HG03196 (cell line): ENCODE results near the gene BCL7B.
"Not testable (repeated sequence)": the region's sequence is repeated elsewhere in the genome, so short reads cannot be mapped to it uniquely, and the experiment has no call there.

Source experiments
- ATAC-seq: cut with Tn5 transposase; IDR thresholded peaks from one replicate; pipeline ENCODE4 v1.9.1; 2021; ENCODE audit not compliant: unreplicated experiment

Gene BCL7B

DNA sequence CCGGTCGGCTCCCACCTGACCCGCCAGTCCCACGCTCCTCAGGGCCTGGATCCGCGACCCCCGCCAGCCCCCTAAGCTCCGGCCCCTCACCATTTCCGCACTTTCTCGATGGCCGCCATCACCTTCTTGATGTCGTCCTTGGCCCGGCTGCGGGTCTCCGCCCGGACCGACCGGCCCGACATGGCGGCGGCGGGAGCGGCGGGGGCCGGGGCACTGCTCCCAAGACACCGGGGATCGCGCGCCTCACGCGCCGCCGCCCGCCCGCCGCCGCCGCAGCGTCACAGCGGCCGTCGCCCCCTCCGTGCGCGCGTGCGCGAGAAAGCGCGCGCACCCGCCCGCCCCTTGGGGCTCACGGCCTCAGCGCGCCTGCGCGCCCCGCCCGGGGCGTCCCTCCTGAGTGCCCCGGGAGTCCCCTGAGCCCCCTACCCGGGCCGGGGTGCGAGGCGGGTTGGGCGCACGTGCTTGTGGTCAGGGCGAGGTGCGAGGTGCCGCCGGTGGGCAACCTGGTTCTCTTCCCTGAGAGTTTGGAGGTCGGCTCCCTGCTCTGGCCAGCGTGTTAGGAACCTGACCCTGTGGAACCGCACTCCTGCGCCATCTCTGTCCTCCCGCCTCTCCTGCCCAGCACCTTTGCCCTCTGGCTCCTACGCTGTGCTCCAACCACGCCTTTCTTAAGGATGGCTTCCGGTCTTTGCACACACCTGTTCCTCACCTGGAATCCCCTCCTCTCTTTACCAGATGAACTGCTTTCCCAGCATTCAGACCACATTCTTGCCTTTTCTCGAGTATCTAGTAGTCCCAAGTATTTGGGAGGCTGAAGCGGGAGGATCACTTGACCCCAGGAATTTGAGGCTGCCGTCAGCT, at the start of gene BCL7B:
BCL7B (minus strand) TSS at position 294 of the 861 bp plus-strand sequence; CDS start at position 182, 112 bp downstream.
- ATAC-seq, result peak; percentile 34

DNA sequence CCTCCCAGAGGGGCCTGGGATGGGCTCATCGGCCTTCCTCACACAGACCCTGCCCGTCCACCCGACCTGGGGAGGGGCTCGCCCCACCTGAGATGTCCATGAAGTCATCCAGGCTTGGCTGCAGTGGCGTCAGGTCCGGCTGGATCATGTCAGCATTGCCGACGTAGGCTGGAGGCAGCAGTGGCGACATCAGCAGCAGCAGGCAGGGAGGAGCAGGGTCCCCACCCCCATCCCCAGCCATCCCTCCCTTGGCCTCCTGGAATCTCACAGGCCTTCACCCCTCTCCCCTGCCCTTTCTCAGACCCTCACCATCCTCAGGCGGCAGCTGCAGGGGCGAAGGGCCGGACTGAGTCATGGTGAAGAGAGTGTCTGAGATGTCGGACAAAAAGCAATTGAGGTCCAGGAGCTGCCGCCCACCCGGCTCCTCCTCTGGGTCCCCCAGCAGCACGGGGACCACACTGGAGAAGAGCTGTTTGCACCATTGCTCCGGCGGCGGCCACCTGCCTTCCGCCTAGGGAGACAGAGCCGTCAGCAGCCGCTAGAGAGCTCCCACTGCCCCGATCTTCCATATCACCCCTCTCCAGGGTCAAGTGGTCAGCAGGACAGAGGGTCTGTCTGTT, 48.2 kb upstream of the BCL7B start:
- no peak for ATAC-seq

DNA sequence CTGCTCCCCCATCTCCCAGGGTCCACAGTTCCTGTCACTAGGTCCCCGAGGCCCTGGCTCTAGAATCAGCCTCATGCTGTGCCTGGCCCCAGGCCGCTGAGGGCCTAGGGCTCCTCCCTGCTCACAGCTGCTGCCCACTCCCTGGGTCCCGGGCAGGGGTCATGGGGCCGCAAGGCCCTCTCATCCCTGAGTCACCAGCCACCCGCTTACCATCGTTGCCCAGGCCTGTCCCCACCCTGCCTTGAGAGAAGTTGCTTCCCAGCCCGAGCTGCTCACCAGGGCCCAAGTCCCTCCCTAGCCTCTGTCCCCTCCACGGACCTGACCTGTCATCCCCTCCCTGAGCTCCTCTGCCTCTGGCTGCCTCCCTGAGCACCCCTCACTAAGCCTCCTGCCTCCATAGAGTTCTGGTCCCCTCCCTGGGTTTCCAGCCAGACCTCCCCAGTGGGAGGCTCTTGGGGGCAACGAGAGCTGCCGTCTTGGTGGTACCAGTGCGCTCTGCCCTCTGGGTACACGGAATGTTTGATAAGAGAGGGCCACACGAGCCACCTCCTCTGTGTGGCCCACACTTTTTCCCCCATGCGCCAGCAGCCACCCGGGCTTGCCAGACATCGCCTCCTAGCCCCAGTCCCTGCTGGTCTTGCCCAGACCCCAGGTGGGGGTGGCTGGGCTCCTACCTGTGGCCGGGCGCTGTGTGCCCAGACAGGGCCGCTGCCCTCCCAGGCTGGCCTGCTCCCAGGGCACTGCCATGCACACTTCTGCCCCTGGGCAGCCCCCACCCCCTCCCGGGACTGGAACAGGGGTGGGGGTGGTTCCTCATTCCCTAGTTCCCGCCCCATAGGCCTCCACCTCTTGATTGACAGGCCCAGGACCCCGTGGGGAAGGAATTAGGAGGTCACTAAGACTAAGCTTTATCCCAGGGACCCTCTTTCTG, 45.5 kb upstream of the BCL7B start:
- no peak for ATAC-seq

DNA sequence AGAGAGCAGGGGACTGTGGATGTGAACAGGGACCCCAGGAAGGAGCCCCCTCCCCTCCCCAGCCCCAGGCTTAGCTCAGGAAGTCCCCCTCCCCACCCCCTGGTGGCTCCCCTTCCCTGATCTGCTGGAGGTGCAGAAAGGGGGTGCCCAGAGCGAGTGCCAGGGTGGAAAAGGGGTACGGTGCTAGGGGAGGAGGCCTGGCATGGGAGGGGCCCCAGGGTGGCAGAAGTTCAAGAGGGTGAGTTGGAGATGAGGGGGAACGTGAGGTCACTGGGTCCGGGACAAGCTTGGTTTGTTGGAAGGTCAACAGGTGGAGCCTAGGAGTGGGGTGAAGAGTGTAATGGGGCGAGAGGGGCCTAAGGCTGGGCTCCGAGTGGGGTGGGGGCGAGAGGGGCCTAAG, 42.4 kb upstream of the BCL7B start:
- no peak for ATAC-seq

DNA sequence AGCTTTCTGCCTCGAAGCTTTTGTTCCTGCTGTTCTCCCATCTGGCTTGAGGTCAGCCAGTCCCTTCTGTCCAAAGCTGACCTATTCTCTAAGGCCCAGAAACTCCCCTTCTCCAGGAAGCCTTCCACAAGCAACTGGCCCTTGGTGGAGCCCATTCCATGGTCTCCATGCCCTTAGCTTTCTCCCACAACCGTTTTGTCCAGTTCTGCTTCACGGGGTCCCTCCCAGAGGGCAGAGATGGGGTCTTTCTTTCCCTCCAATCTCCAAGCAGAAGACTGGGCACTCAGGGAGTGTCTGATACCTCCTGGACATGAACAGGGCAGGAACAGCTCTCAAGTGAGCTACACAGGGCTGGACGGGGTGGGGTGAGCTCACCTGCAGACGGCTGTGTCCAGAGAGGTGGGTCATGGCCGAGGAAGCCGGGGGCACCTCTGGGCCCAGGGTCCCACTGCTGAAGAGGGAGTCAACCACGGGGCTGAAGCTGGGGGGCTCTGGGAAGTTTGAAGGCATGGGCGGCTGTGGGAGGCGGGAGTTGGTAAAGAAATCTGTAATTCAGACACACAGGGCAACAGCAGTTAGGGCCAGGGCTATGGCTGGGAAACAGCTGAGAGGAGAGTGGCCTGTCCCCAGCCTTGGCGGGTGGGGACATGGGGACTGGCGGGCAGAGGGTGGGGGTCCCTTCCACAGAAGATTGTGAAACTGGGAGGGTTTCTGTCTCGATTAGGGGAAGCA, 41.8 kb upstream of the BCL7B start:
- ATAC-seq, result no peak

DNA sequence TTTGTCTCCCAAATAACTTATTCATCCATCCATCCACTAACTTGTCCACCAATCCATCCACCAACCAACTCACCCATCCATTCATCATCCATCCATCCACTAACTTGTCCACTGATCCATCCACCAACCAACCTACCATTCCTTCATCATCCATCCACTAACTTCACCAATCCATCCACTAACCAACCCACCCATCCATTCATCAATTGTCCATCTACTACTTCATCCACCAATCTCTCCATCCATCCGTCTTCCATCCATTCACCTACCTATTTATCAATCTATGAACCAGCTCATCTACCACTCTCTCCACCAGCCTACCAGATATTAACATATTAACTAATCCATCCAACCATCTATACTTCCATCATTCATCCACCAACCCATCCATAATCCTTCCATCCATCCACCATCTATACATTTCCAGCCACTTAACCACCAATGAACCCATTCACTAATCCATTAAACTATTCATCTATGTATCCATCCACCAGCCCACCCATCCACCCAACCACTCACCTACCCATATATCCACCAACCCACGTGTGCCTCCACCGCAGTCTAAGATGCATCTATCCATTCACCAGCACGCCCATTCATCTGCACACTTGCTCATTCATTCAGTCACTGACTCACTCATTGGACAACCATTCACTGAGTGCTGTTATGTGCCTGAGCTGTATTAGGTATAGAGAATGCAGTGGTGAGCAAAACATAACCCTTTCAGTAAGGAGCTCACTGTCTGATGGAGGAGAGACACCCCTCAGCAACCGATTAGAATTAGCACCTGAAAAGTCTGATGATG, 40.7 kb upstream of the BCL7B start:
- no peak for ATAC-seq

DNA sequence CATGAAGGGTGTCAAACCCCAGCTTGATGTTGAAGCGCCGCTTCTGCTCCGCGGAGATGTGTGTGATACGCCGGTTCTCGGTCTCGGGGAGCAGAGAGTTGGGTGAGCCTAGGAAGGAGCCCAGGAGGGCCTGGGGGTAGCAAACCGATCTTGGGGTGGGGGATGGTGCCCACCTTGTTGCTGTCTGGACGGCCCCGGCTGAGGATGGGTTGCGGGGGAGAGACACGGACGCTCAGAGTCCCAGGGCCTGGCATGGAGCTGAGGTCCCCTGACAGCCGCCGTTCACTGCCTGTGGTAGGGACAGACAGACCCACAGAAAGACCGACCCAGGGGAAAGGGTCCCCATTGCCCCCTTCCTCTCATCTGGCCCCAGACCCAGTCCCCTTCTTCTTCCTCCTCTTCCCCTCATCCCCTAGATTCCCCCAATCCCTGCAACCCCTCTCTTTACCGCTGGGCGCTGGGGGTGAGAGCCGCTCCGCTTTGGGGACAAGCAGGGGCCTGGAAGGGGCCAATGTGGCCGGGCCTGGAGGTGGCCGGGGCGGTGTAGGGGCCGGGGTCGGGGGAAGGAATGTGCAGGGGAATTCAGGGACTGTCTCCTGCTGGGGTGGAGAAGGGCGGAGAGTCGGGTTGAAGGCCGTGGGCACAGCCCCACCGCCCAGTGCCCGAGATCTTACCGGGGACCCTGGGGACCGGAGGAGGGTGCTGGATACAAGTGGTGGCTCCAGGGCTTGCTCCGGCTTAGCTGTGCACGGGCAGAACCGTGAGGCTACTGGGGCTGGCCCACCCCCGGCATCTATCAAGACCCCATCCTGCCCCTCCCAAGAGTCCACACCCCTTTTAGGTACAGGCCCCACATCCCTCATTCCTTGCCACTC, 38.9 kb upstream of the BCL7B start:
- ATAC-seq, result no peak

DNA sequence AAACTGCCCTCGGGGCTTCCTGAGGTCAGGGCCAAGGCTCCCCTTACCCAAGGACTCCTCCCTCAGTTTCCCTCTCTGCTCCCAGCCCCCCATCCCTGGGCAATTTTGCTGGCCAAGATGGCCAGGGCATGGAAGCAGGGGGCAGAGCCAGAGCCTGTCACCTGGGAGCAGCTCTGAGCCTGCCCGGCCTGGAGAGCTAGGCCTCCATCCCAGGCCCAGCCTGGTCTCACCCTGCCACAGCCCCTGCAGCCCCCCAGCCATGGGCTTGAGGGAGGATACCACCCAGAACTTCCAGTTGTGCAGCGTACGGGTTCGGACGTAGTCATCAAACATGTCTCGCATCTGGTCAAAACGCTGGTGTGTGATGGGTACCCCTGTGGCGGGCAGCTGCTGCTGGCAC, 37.9 kb upstream of the BCL7B start:
- ATAC-seq, result no peak

DNA sequence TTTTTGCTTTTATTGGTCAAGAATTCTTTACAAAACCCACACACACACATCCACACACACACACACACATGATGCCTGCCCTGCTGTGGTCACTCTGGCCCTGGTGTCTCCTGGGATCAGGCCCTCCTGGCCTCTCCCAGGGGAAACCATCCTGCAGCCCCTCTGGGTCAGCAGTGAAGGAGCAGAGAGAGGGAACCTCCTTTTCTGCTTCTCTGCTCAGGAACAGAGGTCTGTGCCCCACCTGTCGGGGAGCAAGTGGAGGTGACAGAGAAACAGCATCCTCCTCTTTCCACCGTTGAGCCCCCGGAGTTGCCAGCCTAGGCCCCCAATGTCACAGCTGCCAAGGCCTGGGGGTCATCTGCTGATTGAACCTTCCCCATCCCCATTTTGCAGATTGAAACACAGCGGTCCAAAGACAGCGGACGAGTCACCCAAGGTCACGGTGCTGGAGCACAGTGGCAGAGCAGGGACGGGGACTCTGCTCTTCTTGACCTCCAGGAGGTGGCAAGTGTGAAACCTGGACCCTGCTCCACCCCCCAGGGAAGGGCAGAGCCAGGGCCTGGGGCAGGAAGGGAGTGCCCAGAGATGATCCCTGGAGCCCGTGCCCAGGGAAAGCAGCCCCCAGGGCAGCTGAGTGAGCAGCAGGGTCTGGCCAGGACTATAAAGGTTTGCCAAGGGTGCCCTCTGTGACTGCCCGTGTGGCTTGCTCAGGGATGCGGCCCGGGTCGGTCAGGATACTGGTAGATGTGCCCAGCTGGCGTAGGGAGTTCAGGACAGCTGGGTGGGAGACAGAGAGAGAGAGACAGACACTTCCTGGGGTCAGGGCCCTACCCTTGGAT, 35.9 kb upstream of the BCL7B start:
- no peak for ATAC-seq

DNA sequence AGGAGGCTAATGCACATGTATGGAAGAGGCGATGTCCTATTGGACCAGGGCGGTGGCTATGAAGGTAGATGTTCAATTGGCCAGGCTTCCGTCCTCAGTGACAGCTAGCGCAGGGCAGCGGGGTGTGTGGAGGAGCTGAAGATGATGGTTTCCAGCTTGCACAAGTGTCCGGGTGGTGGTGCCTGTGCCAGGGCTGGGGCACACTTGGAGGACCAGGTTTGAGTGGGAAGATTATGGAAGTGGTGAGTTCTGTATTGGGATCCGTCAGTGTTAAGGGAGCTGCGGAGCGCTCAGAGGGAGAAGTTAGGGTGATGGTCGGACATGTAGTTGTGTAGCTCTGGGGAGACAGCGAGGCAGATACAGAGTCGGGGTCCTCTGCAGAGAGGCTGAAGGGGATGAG, 29.4 kb upstream of the BCL7B start:
- no peak for ATAC-seq

DNA sequence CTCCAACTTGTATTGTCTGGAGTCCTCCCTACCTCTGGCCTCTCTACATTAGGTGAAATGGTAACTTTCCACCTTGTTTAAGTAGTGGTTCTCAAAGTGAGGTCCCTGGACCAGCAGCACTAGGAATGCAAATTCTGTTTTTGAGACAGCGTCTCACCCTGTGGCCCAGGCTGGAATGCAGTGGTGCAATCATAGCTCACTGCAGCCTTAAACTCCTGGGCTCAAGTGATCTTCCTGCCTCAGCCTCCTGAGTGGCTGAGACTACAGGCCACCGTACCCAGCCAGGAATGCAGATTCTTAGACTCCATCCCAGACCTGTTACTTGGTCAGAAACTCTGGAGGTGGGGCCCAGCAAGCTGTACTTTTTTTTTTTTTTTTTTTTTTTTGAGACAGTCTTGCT, 27.7 kb upstream of the BCL7B start:
- no peak for ATAC-seq

DNA sequence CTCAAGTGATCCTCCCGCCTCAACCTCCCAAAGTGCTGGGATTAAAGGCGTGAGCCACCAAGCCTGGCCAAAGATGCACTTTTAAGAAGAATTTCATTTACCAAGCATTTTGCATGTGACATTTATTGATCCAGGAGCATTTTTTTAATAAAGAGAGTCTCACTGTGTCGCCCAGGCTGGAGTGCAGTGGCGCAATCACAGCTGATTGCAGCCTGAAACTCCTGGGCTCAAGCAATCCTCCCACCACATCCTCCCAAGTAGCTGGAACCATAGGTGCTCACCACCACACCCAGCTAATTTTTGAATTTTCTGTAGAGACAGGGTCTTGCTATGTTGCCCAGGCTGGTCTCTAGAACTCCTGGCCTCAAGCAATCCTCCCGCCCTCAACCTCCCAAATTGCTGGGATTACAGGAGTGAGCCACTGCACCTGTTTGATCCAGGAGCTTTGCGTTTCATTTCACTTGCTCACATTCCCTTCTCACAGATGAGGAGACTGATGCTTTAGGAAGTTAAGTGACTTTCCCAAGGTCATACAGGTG, 25.2 kb upstream of the BCL7B start:
- no peak for ATAC-seq

DNA sequence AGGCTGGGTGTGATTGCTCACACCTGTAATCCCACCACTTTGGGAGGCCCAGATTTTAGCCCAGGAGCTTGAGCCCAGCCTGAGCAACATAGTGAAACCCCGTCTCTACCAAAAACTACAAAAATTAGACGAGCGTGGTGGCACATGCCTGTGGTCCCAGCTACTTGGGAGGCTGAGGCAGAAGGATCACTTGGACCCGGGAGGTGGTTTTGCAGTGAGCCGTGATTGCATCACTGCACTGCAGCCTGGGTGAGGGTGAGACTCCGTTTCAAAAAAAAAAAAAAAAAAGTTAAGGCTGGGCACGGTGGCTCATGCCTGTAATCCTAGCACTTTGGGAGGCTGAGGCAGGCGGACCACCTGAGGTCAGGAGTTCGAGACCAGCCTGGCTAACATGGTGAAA, 23.5 kb upstream of the BCL7B start:
- not testable (repeated sequence) for ATAC-seq

DNA sequence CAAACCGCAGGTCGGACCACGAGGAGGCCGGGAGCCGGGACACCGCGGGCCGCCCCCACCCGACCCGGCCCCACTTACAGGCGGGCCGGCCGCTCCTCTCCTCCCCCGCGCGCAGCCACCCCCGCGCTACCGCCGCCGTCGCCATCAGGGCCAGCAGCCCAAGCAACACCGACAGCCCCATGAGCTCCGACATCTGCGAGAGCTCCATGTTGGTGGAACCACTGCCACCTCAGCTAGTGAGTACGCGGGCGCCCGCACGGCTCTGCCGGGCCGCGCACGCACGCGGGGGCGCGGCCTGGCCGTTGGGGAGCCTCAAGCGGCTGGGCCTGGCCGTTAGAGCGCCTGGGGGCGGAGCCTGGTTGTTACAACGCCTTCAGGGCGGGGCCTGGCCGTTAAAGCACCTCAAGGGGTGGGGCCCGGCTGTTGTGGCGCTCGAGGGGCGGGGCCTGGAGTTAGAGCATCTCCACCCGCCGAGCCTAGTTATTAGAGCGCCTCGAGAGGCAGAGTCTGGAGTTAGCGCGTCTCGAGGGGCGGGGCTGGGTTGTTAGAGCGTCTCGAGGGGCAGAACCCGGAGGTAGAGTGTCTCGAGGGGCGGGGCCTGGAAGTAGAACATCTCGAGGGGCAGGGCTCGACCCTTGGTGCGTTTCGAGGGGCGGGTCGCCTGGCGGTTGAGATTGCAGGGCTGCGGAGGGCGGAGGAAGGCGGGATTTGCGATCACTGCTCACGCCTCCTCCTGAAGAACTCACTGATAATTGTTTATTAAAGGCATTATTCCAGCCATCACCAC, 21.0 kb upstream of the BCL7B start, which contains the start of gene TBL2:
TBL2 (minus strand) TSS at position 238 of the 787 bp plus-strand sequence; CDS start at position 208, 30 bp downstream.
- peak; percentile 86 for ATAC-seq

DNA sequence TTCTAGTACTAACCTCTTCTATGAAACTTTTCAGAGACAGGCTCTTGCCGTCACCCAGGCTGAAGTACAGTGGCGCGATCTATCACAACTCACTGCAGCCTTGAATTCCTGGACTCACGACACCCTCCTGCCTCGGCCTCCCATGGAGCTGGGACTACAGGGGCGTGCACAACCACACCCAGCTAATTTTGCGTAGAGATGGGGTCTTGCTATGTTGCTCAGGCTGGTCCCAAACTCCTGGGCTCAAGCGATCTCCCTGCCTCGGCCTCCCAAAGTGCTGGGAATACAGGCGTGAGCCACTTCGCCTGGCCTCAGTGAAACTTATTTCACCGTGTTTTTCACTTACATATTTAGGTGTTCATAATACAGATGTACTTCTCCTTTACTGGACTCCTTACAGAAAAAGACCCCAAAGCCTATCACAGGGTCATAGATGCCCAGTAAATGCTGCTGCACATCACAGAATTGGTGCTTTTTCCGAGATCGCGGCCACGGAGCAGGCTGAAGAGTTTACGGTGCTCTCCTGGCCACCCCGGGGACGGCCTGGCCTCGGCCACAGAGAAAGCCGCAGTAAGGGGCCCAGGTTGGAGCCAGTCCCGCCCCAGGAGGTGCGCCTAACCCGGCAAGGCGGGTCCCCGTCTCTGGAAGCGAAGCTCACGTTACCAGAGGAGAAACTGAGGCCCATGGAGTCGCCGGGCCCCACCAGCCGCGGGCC, 20.3 kb upstream of the BCL7B start:
- ATAC-seq, result no peak

DNA sequence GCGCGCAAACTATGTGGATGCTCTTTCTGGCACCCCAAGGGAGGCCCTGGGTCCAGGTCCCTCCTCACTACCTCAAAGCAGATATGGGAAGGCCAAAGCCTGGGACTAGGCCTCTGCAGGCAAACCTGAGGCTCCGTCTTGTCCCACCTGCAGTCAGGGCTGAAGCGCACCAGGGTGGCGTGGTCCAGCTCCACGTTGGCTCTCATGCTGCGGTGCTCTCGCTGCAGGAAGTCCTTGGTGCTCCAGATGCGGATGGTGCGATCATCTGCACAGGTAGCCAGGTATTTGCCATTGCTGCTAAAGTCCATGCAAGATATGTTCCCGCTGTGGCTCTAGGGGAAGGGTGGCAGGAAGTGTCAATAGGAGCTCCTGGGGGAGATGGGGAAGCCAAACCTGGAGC, 16.3 kb upstream of the BCL7B start:
- ATAC-seq, result no peak
